CD14-positive monocyte (primary cell): ENCODE results near the gene NSMF. TPM values are rescaled to one million over a fixed set of nuclear protein-coding genes. Genes with fewer than 3 reads are reported as not detected.

ENCODE experiments used
- DNase-seq, 3 donors: peaks; one replicate each; pipeline ENCODE4 v3.0.0-alpha.2; 2011 to 2022
- H2AFZ ChIP-seq: 2 replicates; pipeline ENCODE4 v1.6.0; 2012; ENCODE audit warnings: mild to moderate bottlenecking, low read depth, low read length, inconsistent platforms; ENCODE audit not compliant: insufficient read depth, poor library complexity, severe bottlenecking
- H3K27ac ChIP-seq, 2 donors: 1 replicate in 1 of 2; 2 replicates in 1 of 2; pipeline ENCODE4 v1.5.1; 2012 to 2013; ENCODE audit warnings: low read length in 2 of 2, control low read depth in 1 of 2, inconsistent platforms in 1 of 2, low read depth in 1 of 2, mild to moderate bottlenecking in 1 of 2
- H3K27me3 ChIP-seq, 2 donors: one replicate each; pipeline versions ENCODE4 v1.6.0 to v1.6.1; 2011 to 2013; ENCODE audit warnings: low read length in 2 of 2; ENCODE audit not compliant: control insufficient read depth in 2 of 2, insufficient read depth in 2 of 2
- H3K36me3 ChIP-seq, 2 donors: replicated peaks in 1 of 2; 1 replicate in 1 of 2; 2 replicates in 1 of 2; pipeline versions ENCODE4 v1.5.1 to v1.6.1; 2012 to 2013; ENCODE audit warnings: low read length in 2 of 2, control low read depth in 1 of 2, inconsistent platforms in 1 of 2, mild to moderate bottlenecking in 1 of 2; ENCODE audit not compliant: insufficient read depth in 2 of 2, control insufficient read depth in 1 of 2
- H3K4me1 ChIP-seq, 2 donors: 1 replicate in 1 of 2; 2 replicates in 1 of 2; pipeline versions ENCODE4 v1.5.1 to v1.6.1; 2012 to 2013; ENCODE audit warnings: low read length in 2 of 2, control low read depth in 1 of 2, inconsistent platforms in 1 of 2, mild to moderate bottlenecking in 1 of 2, moderate library complexity in 1 of 2; ENCODE audit not compliant: insufficient read depth in 2 of 2, control insufficient read depth in 1 of 2
- H3K4me2 ChIP-seq: replicated peaks from 2 replicates; pipeline ENCODE3; 2012; ENCODE audit warnings: low read length, moderate library complexity, mild to moderate bottlenecking; ENCODE audit not compliant: poor library complexity, severe bottlenecking; ENCODE audit errors: extremely low read depth
- H3K4me3 ChIP-seq, 3 experiments: fragments of 200-600 bp in 1 of 3; sonication (generic) in 1 of 3; replicated peaks in 1 of 3; 1 replicate in 2 of 3; 2 replicates in 1 of 3; pipeline ENCODE4 v1.5.1; 2011 to 2013; ENCODE audit warnings: low read length in 3 of 3, mild to moderate bottlenecking in 3 of 3, control low read depth in 2 of 3, low read depth in 2 of 3, inconsistent platforms in 1 of 3, moderate library complexity in 1 of 3
- H3K79me2 ChIP-seq: 2 replicates; pipeline ENCODE4 v1.6.0; 2012; ENCODE audit warnings: mild to moderate bottlenecking, control low read depth, inconsistent platforms, low read length, moderate library complexity; ENCODE audit not compliant: insufficient read depth
- H3K9ac ChIP-seq: 2 replicates; pipeline ENCODE4 v1.6.0; 2017; ENCODE audit warnings: low read length, mild to moderate bottlenecking; ENCODE audit not compliant: insufficient read depth, poor library complexity, severe bottlenecking
- H3K9me3 ChIP-seq, 2 donors: replicated peaks in 1 of 2; 1 replicate in 1 of 2; 2 replicates in 1 of 2; pipeline versions ENCODE4 v1.5.1 to v1.6.1; 2012 to 2013; ENCODE audit warnings: low read length in 2 of 2, control low read depth in 1 of 2; ENCODE audit not compliant: control insufficient read depth in 1 of 2, insufficient read depth in 1 of 2
- H4K20me1 ChIP-seq: 2 replicates; pipeline ENCODE4 v1.6.0; 2012; ENCODE audit warnings: mild to moderate bottlenecking, low read length, control low read depth, moderate library complexity; ENCODE audit not compliant: insufficient read depth
- H3K27ac Mint-ChIP-seq, 7 donors: one replicate each; pipeline ENCODE4 v1.8.0; 2020; ENCODE audit warnings: mild to moderate bottlenecking in 7 of 7, mixed read lengths in 7 of 7, moderate library complexity in 6 of 7, inconsistent platforms in 2 of 7
- H3K27me3 Mint-ChIP-seq, 3 donors: one replicate each; pipeline ENCODE4 v1.8.0; 2021 to 2022; ENCODE audit warnings: low read depth in 3 of 3, mild to moderate bottlenecking in 3 of 3, mixed read lengths in 3 of 3, moderate library complexity in 3 of 3, inconsistent platforms in 1 of 3
- H3K36me3 Mint-ChIP-seq, 2 donors: one replicate each; pipeline ENCODE4 v1.8.0; 2020; ENCODE audit warnings: mixed read lengths in 2 of 2, inconsistent platforms in 1 of 2, mild to moderate bottlenecking in 1 of 2
- H3K4me1 Mint-ChIP-seq: one replicate; pipeline ENCODE4 v1.8.0; 2020; ENCODE audit warnings: mild to moderate bottlenecking, mixed read lengths
- H3K4me3 Mint-ChIP-seq, 2 donors: one replicate each; pipeline ENCODE4 v1.8.0; 2020; ENCODE audit warnings: mild to moderate bottlenecking in 2 of 2, mixed read lengths in 2 of 2, moderate library complexity in 1 of 2
- H3K9me3 Mint-ChIP-seq, 7 donors: one replicate each; pipeline ENCODE4 v1.8.0; 2020 to 2022; ENCODE audit warnings: mixed read lengths in 7 of 7, mild to moderate bottlenecking in 6 of 7, moderate library complexity in 6 of 7, inconsistent platforms in 2 of 7
- WGBS: methylation state at CpG from one replicate; pipeline ENCODE4 v1.1.5; 2013; ENCODE audit warnings: missing lambda C conversion rate; ENCODE audit not compliant: insufficient coverage; 5-methylcytosine and 5-hydroxymethylcytosine counted together
- intact Hi-C, 2 donors: fragments of 100-400 bp; cut with micrococcal nuclease; formaldehyde crosslinking; loops; one replicate each; pipeline versions ENCODE4 v1.15.0 to v1.15.1; 2023
- polyA plus RNA-seq, 3 donors: library from polyadenylated mRNA; depleted of rRNA in 1 of 3; unstranded in 2 of 3; stranded (reverse) in 1 of 3; fragments of 300-500 nt in 2 of 3; fragments of >200 nt in 1 of 3; fragmentation: Illumina TruSeq in 2 of 3; gene quantifications; 1 replicate in 2 of 3; 2 replicates in 1 of 3; pipeline ENCODE4 v1.2.3, GENCODE V29; 2012 to 2021
- TF ChIP-seq, protein P1 (sequence below): fragments of 200-600 bp; IDR thresholded peaks from one replicate; pipeline ENCODE4 v1.8.0; 2022; ENCODE audit warnings: antibody characterized with exemption, mild to moderate bottlenecking

The NSMF gene
- polyA plus RNA-seq, 3 donors: 4.6 to 68.4 (median 5.3) TPM

DNA sequence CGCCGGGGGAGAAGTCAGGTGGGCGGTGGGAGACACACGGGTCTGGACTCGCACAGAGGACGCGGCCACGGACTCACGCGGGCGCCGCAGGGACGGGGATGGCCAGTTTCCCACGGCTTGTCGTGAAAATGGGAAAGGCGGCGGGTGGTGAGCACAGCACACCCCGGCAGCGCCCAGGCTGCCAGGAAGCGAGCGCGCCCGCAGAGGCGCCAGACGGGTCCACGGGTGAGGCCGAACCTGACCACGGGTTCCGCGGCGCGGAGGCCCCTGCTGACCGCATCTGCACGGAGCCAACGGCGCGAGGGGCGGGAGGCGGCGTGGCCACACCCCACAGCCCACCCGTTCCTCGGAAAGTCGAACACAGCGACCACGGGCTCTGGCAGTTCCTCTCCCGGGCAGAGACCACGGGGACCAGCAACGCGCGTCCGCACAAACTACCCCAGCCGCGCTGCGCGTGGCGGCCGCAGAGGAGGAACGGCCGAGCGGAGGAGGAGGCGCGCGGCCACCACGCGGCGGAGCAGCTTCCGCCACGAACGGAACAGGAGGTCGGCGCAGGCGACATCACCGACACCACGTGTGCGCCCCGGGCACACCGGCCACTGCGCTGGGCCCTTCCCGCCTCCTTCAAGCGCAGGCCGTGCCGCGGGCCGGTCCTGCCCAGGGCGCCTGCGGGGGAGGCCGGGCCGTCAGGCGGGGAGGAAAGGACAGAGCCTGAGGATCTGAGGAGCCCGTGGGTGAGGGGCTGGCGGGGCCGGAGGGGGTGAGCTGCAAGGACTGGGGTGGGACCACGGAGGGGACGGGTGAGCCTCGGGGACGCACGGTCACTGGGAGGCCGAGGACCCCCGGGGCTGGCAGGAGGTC, 41.7 kb downstream of the NSMF start:
- Histone ChIP-seq H3K9ac (peak overlapping the region; percentile 15), H3K36me3 (no peaks in the 10 kb centered on the region), H3K4me3 (peak overlapping the region in 1 of 3 experiments; percentile 57), H3K27ac (no peak overlapping the region), H3K9me3 (no peaks in the 10 kb centered on the region), H3K79me2 (peaks cover 22% of the 10 kb centered on the region), H3K4me1 (peaks cover 14 to 30% of the 10 kb centered on the region in 2 donors), H3K4me2 (peak overlapping the region; percentile 58), H3K27me3 (peaks cover 0 to 1% of the 10 kb centered on the region in 2 donors), H2AFZ (no peak overlapping the region), H4K20me1 (peaks cover 28% of the 10 kb centered on the region)
- peak in 1 of 3 donors; percentile 35 for DNase-seq
- no peaks in the 10 kb centered on the region for H3K9me3 Mint-ChIP-seq
- no peak overlapping the region for H3K27ac Mint-ChIP-seq
- peaks cover 6 to 29% (median 10%) of the 10 kb centered on the region in 3 donors for H3K27me3 Mint-ChIP-seq
- 76% methylated on average over 83 of the region's 99 CpGs for WGBS
- H3K36me3 Mint-ChIP-seq: peaks cover 2 to 5% of the 10 kb centered on the region in 2 donors
- H3K4me3 Mint-ChIP-seq: peak overlapping the region; percentile 69 to 81
- H3K4me1 Mint-ChIP-seq: peaks cover 24% of the 10 kb centered on the region
- intact Hi-C loops: no loop called here
- TF ChIP-seq, protein P1, sequence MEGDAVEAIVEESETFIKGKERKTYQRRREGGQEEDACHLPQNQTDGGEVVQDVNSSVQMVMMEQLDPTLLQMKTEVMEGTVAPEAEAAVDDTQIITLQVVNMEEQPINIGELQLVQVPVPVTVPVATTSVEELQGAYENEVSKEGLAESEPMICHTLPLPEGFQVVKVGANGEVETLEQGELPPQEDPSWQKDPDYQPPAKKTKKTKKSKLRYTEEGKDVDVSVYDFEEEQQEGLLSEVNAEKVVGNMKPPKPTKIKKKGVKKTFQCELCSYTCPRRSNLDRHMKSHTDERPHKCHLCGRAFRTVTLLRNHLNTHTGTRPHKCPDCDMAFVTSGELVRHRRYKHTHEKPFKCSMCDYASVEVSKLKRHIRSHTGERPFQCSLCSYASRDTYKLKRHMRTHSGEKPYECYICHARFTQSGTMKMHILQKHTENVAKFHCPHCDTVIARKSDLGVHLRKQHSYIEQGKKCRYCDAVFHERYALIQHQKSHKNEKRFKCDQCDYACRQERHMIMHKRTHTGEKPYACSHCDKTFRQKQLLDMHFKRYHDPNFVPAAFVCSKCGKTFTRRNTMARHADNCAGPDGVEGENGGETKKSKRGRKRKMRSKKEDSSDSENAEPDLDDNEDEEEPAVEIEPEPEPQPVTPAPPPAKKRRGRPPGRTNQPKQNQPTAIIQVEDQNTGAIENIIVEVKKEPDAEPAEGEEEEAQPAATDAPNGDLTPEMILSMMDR: no peak

DNA sequence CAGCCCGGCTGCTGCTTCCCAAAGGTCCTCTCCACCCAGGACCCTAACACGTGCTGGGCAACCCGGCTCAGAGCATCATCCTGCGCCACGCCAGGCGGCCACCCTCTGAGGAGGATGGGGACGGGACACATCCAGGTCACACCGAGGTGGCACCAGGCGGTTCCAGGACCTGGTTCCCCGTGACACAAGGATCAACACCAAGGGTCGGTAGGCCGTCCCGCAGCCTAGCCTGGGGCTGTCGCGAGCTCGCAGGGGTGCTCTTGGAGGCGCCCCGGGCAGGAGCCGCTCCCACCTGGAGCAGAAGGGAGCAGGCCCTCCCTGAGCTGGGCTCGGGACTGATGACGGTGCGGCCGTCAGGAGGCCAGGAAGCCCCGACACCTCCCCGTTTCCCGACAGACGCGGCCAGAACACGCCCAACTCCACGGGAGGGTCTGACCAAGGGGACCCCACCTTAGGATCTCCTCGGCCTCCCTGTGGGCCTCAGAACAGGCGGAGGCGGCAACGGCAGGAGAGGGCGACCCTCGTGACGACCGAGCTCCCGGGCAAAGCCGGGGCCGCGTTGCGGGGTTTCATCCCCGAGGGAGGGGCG, 42.5 kb downstream of the NSMF start:
- H3K36me3 ChIP-seq: no peaks in the 10 kb centered on the region
- H3K4me2 ChIP-seq: peak overlapping the region; percentile 58
- 86% methylated on average over 44 of the region's 45 CpGs for WGBS
- no peak overlapping the region for H3K27ac ChIP-seq
- peak overlapping the region in 1 of 3 experiments; percentile 57 for H3K4me3 ChIP-seq
- DNase-seq: no peak
- H3K4me1 Mint-ChIP-seq: peaks cover 21% of the 10 kb centered on the region
- no peaks in the 10 kb centered on the region for H3K9me3 ChIP-seq
- H3K4me1 ChIP-seq: peaks cover 13 to 27% of the 10 kb centered on the region in 2 donors
- H3K36me3 Mint-ChIP-seq: peaks cover 2 to 5% of the 10 kb centered on the region in 2 donors
- peak overlapping the region in 1 of 2 donors; percentile 16 for H3K4me3 Mint-ChIP-seq
- TF ChIP-seq, protein P1: no peak
- H2AFZ ChIP-seq: no peak overlapping the region
- peaks cover 12 to 36% (median 13%) of the 10 kb centered on the region in 3 donors for H3K27me3 Mint-ChIP-seq
- peaks cover 35% of the 10 kb centered on the region for H4K20me1 ChIP-seq
- no peak overlapping the region for H3K9ac ChIP-seq
- H3K27ac Mint-ChIP-seq: no peak overlapping the region
- H3K9me3 Mint-ChIP-seq: no peaks in the 10 kb centered on the region
- H3K79me2 ChIP-seq: peaks cover 14% of the 10 kb centered on the region
- intact Hi-C loops: no loop called here
- peaks cover 0 to 9% of the 10 kb centered on the region in 2 donors for H3K27me3 ChIP-seq
